A549 treated with AZD9567 at 1 μM for 4 hours (cell line): Measurements from ENCODE around the gene BCL2L11. TPM values are rescaled to one million over a fixed set of nuclear protein-coding genes. Genes with fewer than 3 reads are reported as not detected.

ENCODE experiments used
- total RNA-seq: library from RNA; stranded (reverse); fragments of 200-300 nt; extraction: Qiagen RNA extraction; gene quantifications from 5 replicates; pipeline ENCODE4 v1.2.3, GENCODE V29; 2022; ENCODE audit not compliant: insufficient read depth

The BCL2L11 gene
- 6.7 to 11.1 TPM (median 8.0 TPM) in 5 replicates for total RNA-seq

GRCh38 chr2:111120253-111121027, at the start of gene BCL2L11:
Gene BCL2L11, plus strand, starts transcription at chr2:111120914. Its CDS starts 2,832 bp downstream, at chr2:111123746.

